Posterior vena cava (tissue), 2 donors: Measurements from ENCODE around the gene RPS14. TPM values are rescaled to one million over a fixed set of nuclear protein-coding genes. Genes with fewer than 3 reads are reported as not detected.

Source experiments
- DNase-seq: peaks from one replicate; pipeline ENCODE4 v3.0.0-alpha.2; 2020; ENCODE audit warnings: low spot score
- intact Hi-C, 2 donors: fragments of 100-400 bp; cut with DNase I; formaldehyde crosslinking; loops; one replicate each; pipeline versions ENCODE4 v1.14.1 to v1.14.2; 2022 to 2023
- total RNA-seq, 2 donors: library from RNA; stranded (reverse); fragmentation: NEBNext Ultra II Directional; extraction: Animal tissue kit (Norgen Biotek cat#: 25700); gene quantifications; one replicate each; pipeline ENCODE4 v1.2.1, GENCODE V29; 2021
- donor health status: DM: yes; HTN: yes; CAD: no.
- donor health status: DM: yes; HTN: yes; CAD: no.

Gene RPS14
- total RNA-seq, 2 donors from 2014 or later: 1,337 to 1,411 TPM

DNA sequence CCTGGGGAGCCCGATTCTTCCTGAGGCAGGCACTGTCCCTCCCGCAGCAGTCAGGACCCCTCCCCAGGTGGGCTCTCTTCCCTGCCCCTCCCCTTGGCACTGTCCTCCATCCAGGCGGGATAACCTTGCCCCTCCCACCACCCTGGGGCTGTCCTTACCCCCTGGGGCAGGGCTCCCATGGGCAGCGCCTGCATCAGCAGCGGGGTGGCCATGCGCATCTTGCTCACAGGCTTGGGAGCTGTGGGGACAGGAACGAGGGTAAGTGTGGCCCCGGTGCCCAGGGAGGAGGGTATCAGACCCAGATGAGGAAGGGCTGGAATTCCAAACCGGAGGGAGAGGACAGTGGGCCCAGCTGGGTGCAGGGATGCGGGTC is 42.8 kb downstream of the RPS14 start:
- intact Hi-C loops: no loop called here
- no peak for DNase-seq

DNA sequence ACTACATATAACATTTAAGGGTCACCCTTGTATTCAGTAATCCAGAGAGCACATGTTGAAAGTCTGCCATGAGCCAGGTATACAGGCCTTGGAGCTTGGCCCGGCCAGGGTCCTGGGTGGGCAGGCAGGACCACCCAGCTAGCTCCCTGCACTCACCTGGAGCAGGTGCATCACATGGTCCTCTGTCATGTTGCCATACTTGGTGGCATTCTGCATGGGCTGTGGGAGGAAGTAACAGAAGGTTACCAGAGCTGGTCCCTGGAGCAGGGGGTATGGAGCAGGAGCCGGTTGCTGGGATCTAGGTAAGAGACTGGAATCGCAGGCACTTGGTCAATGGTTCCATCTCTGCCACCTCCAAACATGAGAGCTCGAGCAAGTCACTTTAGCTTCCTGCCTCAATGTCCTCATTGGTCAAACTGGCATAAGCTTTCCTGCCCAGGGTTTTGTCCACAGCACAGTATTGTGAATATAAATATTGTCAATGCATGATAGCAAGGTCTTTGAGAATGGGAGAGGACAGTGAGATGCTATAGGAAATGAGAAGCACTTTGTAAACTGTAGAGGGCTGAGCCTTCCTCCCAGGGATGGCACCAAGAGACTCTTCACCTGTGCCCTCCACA is 43.3 kb downstream of the RPS14 start:
- no peak for DNase-seq
- intact Hi-C loops: no loop called here

DNA sequence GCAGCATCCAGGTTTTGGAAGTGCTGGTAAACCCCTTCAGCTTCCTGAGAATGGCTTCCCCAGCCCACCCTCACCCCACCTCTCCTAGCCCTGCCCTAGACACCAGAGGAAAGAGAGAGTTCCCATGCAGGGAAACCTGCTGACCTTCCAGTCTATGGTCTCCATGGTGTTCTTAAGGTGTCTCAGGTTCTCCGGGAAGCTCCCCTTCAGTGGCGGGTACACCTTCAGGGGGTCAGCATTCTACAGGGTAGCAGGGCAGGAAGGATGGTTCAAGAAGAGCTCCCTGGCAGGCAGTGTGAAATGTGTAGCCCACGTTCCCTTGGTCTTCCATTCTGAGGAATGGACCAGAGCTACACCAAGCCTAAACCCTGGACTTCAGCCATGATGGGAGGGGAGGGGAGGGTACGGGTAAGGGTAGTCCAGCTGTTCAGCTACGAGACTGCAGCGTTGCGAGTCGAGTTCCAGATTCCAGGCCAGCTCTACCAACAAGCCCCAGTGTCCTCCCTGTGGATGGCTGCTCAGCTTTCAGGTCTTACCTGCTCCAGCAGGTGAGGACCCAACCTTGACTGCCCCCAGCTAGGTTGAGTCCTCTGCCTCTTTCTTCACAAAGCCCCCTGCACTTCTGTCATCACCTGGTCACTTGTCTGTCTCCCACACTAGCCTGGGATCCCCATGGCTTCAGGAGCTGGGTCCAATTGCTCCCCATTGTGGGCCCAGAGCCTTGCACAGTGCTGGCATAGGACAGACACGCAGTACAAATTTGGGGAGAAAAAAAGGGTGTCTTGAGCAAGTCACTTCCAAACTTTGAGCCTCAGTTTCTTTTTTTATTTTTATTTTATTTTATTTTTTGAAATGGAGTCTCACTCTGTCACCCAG is 44.4 kb downstream of the RPS14 start:
- no peak for DNase-seq
- intact Hi-C loops: no loop called here

DNA sequence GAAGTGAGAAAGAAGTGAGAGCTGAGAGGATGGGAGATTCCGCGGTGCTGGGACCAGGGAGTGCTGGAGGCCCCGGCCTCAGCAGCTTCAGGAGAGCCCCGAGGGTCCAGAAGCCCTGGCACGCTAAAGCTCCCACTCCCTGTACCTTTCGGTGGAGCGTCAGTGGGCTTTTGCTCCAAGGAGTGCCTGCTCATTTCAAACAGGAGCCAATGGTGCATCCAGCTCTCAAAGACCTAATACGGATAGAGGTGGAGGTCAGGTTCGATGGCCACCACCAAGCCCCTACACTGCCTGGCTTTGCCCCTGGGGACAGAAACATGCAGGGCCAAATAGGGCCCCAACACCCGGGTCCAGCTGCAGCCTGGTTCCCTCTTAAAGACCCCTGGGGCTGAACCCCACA is 45.0 kb downstream of the RPS14 start:
- intact Hi-C loops: no loop called here
- no peak for DNase-seq

DNA sequence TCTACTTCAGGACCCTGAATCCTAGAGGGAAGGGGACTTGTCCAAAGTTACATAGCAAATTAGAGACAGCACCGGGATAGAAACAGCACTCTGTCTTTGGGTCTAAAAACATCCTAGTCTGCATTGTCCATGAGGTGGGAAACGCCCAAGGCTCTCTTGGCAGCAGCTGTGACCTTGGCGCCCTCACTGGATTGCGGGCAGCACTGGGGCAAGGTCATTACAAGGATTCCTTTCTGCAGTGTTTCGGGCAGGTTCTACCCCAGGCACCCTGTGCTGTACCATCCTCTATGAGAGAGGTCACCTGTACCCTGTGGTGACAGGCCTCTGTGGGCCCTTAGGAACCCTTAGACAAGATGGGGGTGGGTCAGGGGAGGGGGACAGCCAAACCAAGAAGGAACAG is 45.4 kb downstream of the RPS14 start:
- intact Hi-C loops: no loop called here
- no peak for DNase-seq

DNA sequence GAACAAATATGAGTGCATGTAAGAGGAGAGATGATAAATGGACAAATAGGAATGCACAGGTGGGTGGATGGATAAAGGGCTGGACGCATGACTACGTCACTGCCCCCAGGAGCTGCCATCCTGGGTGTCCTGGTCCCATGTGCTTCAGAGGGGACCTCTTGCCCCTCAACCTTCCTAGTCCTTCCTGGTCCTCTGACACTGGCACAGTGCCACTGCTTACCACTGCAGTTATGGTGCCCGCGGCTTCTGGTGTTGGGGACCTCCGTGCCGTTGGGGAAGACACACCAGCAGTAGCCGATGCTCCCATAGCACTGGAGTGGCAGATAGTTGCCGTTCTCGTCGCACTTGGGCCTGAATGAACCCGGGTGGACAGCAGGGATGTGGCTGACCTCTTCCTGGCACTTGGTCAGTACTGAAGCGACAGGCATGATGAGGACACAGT is 46.6 kb downstream of the RPS14 start:
- intact Hi-C loops: no loop called here
- DNase-seq: no peak

DNA sequence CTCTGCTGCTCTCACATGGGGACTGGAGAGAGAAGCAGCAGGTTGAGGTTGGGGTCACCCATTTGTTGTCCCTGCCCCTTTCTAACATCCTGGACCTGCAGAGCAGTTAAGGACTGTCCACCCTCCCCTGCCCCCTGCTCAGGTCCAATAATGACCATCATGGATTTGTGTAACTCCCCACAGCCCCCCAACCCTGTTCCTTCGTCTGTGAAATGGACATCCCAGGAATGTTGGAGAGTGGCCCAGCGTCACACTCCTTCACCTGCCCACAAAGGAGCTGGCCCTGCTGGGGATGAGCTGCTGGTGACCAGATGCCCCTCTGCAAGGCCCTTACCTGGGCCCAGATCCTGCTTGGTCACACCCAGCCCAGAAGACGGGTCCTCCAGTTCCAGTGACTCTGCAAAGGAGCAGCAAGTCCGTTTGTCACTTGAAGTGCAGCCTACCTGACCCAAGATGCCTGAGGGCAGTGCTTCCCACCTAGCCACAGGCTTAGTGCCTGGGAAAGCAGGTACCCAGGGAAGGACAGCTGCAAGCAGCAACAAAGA is 47.2 kb downstream of the RPS14 start:
- no peak for DNase-seq
- intact Hi-C loops: no loop called here

DNA sequence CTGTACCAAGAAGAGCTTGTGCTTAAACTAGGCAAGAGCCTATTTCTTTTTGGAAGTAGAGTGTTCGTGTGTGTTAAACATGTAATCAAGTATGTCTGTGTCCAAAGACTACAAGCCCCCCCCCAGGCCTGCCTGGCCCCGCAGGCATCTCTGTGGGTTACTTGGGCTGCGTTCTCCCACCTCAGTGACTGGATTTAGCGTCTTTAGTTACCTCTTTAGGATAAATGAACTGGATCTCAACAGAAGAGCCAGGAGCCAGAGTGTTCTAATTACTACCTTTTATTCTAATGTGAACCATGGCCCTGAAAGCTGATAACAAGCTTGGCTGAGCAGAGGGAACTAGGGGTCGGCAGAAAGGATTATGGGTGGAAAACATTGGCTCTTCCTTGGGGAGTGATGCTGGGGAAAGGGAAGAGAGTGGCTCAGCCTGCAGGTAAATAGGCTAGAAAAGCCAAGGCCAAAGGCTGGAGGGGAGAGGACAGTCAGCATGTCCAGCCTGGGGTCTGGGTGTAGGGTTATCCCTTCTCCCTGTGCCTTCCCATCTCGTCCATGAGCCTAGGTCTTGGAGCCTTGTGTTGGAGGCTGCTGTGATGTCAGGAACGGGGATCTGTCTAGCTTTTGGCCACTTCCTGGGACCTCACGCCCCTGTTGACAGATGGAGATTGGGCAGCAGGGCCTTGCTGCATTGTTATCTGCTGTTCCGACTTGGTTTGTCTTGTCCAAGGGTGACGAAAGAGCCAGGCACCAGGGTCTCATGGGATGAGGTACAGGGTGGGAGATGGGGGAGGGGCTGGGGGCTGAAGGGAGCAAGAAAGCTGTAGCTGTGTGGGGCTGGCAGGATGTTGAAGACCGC is 47.9 kb downstream of the RPS14 start:
- no peak for DNase-seq
- intact Hi-C loops: no loop called here

DNA sequence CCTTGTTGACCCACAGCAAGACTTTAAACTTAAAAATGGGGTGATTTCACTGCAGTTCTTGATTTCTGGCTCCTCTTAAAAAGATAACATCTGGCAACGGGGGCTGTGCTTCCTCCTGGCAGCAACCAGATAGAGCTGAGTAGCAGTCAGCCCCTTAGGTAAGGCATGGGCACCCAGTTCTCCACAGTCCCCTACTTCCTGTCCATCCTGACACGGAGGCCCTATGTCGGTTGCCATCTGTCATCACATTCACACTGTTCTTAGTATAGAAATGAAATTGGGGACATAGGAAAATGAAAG is 48.5 kb downstream of the RPS14 start:
- DNase-seq: no peak

DNA sequence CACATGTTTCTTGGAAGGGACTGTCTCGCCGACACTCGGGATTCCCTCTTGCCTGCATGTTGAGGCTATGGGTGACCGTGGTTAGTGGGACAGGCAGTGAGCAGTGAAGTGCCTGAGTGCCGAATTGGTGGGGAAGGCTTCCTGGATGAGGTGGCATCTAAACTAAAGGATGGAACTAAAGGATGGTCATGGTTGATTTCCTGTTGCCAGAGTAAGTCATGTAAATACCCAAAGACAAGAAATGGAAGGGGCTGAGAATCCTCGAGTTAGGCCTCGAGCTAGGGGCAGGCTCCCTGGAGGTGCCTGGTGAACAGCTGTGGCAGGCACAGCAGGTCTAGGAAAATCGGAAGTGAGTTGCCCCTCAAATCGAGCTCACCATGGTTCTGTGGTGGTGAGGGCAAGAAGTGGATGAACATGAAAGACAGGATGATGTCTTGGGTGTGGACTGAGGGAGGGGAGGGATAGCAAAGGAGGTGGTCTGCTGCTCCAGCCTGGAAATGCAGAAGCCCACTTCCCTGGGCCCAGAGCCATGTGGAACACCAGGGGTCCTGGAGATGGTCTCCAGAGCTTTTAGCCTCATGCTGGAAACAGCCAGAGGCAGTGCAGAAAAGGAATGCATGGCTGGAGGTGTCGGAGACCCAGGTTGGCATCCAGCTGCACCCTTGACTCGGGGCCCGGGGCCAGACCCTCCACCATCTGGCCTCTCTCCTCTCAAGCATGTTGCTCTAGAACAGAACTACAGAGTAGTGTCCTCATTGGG is 49.0 kb downstream of the RPS14 start:
- no peak for DNase-seq
- intact Hi-C loops: no loop called here

More for the DNA sequence above, 48.5 kb downstream of the RPS14 start:
- intact Hi-C loops: no loop called here

DNA sequence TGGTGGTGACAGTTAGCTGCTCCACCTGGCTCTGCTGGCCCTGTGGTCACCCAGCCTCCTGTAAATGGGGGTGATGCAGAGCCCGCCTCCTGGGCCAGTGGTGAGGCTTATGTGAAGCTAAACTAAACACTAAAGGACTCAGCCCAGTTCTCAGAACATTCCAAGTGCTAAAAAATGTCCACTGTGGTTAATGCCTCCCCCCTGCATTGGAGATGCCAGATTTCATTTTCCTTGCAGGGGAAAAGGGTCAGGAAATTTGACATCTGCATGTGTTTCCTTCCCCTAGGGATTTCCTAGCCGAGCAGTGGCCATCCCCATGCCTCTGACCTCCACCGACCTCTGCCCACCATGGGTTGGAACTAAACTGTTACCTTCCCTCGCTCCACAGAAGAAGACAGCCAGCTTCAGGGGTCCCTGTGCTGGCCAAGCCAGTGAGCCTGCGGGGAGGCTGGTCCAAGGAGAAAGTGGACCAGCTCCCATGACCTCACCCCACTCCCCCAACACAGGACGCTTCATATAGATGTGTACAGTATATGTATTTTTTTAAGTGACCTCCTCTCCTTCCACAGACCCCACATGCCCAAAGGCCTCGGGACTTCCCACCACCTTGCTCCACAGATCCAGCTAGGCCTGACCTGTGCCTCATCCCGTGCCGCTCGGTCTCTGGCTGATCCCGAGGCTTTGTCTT is 49.9 kb downstream of the RPS14 start:
- intact Hi-C loops: no loop called here
- no peak for DNase-seq

DNA sequence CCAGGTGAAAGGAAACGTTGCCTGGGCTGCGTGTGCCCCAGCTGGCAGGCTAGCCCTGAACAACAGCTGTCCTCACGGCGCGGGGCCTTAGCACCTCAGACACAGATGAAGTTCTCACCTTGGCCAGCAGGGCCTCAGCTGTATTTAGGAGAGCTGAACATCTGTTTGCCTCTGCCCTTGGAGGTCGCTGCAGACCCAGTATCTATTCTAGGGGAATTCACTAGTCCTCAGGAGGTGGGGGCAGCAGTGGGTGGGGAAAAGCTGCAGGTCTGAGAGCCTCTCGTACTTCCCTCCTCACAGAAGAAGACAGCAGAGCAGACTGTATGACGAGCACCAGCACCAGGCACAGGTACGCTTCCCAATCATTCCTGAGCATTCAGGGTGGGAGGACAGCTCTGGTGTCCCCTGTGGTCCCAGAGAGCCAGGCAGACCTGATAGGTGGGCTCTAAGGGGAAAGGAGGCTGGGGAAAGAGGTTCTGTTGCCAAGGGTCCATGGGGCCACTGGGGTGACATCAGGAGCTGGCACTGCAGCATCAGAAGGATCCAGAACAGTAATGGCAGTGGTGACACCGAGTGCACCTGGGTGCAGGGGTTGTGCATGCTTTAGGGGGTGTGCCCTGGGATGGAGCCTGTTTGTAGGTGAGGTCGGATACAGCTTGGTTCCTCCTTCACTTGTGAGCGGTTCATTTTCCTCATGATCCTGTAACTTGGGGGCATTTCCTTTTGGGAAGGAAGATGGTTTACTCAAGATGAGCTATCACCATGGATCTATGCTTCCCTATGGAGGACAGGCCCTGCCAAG is 50.6 kb downstream of the RPS14 start:
- intact Hi-C loops: no loop called here
- no peak for DNase-seq

DNA sequence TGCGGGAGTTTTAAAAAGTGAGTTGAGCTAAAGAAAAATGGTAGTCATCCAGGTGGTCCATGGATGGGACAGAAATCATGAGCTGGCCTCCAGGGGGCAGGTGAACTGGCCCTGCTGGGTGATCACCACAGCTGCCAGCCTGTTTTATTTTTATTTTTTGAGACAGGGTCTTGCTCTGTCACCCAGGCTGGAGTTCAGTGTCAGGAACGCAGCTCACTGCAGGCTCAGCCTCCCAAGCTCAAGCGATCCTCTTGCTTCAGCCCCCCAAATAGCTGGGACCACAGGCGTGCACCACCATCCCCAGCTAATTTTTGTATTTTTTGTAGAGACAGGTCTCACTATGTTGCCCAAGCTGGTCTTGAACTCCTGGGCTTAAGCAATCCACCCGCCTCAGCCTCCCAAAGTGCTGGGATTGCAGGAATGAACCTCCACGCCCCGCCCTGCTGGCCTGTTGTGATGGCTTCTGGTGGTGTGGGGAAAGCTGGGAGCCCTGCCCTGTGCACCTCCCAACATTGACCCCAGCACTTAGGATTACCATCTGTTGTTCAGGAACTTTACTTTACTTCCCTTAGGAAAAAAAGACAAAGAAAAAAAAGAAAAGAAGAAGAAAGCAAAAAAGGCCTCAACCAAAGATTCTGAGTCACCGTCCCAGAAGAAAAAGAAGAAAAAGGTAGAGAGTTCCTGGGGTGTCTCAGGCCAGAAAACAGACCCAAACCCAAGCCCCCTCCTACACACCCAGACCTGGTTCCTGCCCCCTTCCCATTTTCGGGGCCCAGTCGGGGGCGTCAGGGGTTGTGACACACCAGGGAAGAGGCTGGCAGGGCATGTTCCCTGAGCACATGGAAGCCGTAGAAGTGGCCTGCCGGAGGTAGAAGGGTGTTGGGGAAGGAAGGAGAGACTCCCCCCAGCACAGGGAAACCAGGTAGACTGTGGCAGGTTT is 51.5 kb downstream of the RPS14 start:
- DNase-seq: no peak
- intact Hi-C loops: no loop called here

DNA sequence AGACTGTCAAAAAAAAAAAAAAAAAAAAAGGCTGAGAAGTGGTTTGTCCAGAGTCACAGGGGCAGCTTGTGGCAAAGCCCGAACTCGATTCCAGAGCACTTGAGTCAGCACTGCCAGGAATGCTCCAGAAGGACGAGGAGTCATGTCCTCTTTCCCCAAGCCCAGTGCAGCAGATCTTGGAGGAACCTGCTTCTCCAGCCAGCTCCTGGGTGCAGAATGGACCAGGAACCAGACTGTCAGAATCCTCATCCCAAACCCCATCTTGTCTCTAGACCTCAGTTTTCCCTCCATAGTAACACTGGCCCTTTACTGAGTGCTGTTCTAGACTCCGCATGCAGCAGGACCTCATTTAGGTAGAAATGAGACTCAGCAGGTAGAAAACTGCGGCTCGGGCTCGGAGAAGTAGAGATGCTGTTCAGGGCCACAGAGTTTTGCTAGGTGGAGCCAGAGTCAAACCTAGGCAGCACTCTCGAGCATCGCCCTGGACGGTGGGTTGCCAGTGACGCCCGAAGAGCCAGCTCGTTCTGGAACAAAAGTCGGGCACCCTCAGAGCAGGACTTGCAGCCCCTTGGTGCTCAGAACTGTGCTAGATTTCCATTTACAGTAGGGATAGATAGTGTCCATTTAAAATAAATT is 52.3 kb downstream of the RPS14 start:
- DNase-seq: no peak
- intact Hi-C loops: no loop called here

DNA sequence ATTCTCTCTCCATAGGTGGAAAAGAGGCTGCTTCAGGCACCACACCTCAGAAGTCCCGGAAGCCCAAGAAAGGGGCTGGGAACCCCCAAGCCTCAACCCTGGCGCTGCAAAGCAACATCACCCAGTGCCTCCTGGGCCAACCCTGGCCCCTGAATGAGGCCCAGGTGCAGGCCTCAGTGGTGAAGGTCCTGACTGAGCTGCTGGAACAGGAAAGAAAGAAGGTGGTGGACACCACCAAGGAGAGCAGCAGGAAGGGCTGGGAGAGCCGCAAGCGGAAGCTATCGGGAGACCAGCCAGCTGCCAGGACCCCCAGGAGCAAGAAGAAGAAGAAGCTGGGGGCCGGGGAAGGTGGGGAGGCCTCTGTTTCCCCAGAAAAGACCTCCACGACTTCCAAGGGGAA is 53.3 kb downstream of the RPS14 start:
- DNase-seq: no peak
- intact Hi-C loops: no loop called here

DNA sequence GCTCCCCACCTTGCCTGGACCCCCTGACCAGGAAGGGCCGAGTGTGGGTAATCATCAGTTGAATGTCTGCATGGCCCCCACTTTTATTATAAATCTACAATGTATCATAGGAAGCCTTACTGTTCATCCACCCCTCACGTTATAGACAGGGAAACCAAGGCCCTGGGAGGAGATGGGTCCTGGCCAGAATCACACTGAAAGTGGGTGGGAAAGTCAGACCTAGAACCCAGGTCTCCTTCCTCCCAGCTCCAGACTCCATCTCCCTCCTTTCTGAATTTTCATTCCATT is 53.9 kb downstream of the RPS14 start:
- DNase-seq: no peak
- intact Hi-C loops: no loop called here
